ENCODE results near the gene EREG.
"Not testable (repeated sequence)": the region's sequence is repeated elsewhere in the genome, so short reads cannot be mapped to it uniquely, and the experiment has no call there.

Gene EREG

DNA sequence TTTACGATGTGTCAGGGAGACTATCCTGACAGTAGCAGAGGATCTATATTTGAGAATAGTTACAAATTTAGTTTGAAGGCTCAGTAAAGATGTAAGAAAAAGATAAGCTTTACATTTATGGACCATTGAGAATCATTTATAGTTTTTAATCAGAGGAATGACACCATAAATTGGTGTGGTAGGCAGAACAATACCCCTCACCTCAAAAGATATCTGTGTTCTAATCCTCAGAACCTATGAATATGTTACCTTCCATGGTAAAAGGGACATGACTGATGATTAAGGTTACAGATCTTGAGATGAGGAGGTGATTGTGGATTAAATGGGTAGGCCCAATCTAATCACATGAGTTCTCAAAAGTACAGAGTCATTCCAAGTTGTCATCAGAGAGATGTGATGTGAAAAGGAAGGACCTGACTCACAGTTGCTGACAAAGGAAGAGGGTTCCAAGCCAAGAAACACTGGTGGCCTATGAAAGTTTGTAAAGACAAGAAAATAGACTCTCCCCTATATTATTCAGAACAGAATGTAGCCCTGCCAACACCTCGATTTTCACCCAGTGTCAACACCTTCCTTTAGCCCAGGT, 27.0 kb downstream of the EREG start:
- no peak for DNase-seq

DNA sequence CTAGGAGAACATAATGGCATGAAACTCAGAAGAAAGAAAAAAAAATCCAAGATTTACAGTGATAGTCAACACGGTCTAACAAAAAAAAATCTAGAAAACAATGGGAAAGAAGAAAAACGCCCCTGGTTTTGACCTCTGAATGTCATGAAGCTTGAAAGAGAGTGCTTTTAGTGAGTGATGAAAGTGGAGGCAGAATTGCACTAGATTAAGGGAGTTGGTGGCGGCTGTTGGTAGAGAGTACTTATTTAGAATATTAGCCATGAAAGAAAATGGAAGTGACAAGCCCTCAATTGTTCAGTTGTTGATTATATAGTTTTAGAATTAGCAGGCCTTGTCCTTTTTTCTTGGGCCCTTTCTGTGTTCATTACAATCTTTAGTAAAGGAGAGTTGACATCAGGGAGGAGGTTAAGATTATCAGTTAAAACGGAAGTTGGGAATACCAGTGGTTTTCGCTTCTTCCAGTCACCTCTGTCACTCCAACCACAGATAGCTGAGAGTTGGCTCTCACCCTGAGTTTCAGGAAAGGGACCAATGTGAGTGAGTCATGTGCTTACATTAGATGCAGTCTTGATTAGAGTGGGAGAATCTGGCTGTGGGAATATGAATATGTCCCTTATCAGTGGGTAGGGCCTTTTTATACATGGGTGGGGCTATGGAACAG, 29.7 kb downstream of the EREG start:
- no peak for DNase-seq

DNA sequence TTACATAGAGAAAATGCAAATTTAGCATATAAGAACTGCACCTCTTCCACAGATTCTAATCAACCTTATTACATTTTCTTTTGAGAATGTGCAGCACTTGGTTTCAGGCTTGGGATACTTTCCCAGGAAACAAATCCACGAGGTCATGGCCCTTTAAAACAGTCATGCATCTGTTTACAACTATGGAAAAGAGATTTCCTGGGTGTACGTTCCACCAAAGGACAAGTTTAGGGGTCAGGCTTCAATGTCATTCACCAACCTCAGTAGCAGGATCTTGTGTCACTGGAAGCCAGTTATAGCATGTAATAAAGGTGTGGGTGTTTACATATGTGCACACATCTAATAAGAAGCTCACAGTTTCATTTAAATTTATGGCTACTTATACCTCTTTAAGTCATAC, 30.7 kb downstream of the EREG start:
- DNase-seq = no peak

DNA sequence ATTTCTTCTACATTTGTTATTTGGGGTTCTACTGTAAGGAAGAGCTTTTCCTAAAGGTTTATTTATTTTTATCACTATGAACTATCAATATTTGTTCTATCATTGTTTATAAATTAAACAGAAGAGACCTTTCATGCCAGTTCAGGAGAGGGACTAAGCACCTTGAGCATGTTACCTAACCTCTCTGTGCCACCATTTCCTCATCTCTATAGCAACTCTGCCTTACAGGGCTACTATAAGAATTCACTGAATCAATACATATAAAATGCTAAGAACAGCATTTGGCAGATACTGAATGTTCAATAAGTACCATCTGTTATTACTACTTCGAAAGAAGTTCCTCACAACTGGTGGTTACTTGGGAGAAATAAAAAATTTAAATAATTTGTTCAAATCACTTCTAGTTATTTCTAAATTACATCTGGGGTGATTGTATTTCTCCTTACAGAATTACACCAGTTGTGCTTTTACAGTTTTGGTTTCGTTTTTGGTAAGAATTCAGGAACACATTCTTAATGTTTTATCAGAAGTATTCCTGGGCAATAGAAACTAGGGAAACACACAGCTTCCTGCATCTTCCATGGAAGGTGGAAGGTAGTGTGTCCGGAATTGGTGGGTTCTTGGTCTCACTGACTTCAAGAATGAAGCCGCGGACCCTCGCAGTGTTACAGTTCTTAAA, 32.9 kb downstream of the EREG start:
- DNase-seq = no peak

DNA sequence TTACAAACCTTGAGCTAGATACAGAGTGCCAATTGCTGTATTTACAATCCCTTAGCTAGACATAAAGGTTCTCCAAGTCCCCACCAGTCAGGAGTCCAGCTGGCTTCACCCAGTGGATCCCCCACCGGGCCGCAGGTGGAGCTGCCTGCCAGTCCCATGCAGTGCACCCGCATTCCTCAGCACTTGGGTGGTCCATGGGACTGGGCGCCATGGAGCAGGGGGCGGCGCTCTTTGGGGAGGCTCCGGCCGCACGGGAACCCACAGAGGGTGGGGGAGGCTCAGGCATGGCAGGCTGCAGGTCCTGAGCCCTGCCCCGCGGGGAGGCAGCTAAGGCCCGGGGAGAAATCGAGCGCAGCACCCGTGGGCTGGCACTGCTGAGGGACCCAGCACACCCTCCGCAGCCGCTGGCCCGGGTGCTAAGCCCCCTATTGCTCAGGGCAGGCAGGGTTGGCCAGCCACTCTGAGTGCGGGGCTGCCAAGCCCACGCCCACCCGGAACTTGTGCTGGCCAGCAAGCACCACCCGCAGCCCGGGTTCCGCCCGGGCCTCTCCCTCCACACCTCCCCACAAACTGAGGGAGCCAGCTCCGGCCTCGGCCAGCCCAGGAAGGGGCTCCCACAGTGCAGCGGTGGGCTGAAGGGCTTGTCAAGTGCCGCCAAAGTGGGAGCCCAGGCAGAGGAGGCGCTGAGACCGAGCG, 34.1 kb downstream of the EREG start:
- DNase-seq = not testable (repeated sequence)

DNA sequence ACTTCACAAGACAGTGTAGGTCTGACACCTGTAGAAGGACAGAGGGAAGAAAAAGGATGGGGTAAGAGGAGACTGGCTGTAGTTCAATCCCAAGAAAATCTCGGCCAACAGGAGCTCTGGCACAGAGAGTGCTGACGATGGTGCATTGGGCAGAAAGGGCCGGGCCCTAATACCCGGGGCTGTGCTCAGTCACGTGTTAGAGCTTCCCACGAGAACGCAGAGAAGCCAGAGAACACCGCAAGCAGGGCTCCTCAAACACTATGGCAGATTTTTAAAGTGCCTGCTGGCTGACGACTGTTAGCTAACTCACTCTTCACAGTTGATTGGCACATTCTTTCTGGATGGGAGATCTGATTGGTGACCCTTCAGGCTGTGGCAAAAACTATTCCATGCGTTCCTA, 35.5 kb downstream of the EREG start:
- no peak for DNase-seq

DNA sequence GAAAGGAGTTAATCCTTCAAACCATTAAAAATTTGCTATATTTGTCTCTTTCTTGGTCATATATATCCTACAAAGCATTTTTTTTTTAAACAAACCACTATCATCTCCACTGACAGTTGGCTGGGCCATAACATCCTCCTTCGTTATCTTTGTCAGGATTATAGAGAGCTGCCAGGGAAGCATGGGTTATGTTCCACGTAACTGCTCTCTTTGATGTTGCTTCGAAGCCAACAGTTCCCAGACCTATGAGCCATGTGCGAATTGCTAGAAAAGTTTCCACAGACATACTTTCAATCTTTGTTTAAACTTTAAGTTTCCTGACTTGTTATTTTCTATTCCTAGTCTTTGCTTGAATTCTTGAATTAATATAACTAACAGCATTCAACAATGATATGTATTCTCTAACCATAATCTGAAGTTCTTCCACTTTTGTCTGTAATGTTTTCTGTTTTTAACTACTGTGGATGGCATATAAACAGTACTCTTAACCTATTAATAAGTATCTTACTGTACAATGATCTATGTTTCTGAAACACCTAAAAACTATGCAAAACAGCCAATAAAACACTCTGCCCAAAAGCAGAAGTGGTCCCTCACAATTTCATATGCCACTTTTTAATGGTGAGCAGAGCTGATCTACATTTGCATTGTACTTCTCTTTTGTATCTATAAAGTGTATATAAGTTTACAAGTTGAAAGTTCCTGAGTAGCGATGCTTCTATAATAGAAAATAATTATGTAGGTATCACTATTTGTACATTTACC, 37.9 kb downstream of the EREG start:
- DNase-seq = no peak

DNA sequence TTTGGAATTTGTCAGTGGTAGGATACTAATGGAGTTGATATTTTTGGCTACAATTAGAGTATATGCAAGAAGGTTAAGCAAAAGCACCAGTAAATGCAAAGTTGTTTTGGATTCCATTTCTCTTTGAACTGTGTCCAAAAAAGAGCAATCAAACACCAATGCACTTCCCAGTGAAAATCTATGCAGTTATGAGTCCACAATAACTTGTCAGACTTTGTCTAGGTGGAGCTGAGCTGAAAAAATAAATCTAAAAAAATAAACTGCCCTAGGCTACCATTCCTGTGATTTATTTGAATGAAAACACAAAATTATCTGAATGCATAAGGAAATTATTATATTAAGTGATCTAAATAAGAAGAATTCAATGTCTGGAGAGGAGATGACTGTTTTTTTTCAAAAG, 42.9 kb downstream of the EREG start:
- DNase-seq = no peak

DNA sequence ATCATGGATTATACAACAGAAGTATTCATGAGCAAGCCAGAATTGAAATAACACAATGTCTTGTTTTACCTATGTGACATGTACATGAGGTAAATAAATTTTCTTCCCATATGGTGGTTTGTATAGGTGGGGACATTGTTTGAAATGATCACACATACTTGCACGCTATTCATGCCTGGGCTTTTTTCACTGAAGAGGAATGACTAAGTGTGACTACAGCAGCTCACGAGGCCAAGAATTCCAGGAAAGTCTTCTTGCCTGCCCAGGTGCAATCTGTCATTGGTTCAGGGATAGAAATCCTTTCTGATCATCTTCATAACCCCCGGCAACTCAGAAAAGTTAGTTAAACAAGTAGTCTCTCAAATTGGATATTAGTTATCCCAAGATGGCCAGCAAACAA, 43.7 kb downstream of the EREG start:
- no peak for DNase-seq

DNA sequence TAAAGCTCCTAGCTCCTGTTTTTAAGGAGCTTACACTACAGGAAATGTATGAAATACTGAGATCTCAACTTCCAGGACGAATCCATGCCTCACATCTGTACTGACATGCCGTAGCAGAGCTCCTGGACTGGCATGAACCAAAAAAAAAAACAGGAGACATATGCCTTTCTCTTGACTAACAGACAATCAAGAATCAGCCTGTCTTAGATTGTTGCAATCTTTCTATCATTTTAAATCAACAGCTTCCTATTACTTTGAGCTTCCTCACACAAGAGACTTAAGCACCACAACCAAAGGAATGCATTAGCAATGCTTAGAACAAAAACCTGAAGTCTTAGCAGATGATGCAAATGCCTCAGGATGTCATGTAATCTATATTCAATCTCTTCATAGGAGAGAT, 45.3 kb downstream of the EREG start:
- no peak for DNase-seq

DNA sequence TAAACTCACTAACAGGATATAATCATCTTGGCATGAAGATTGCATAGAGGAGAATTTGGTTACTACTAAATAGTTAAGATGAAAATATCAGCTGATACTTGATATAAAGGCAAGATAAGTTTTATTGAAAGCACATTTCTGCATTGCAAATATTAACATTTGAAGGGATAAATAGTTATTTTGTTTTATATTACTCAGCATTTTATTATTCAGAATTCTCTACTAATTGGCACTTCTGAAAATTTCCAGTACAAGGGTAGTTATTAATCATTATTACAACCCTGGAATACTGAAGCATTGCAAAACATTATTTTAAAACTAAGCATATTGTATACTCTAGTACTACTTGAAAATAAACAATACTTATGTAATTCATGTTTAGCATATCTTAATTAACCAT, 47.3 kb downstream of the EREG start:
- DNase-seq = no peak

DNA sequence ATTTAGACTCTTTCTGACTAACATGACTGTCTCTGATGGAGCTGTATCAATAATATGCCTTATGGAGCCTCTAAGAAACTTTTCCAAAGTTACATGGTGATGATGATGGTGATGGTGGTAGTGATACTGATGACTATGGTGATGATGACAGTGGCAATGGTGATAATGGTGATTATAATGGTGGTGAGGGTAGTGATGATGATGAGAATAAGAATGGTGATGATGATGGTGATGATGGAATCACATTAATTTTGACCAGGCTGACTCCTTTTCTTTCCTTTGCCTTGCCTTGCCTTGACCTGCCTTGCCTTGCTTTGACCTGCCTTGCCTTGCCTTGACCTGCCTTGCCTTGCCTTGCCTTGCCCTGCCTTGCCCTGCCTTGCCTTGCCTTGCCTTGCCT, 48.3 kb downstream of the EREG start:
- DNase-seq = no peak

DNA sequence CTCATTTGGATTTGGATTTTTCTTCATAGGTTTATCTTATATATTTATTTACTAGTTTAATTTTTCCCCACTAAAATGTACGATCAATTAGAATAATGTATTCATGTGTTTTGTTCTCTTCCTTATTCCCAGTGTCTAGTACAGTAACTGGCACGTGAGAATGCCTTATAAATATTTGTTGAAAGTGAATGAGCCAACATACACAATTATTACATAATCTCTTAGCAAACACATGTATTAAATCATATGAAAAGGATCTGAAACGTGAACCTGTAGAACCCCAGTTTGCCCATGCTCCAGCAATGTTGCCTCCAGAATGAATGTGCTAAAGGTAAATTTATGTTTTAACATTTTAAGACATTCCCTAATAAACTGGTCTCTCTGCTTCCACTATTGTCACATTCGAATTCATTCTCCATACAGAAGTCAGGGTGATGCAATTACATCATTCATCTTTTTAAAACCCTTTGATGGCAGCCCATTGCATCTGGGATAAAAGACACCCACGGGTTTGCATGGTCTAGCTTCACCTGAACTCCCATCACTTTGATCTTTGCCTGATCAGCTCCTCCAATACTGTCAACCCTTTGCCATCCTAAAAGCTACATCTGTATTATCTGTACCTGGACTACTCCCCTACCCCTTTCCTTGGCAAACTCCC, 49.3 kb downstream of the EREG start:
- no peak for DNase-seq

DNA sequence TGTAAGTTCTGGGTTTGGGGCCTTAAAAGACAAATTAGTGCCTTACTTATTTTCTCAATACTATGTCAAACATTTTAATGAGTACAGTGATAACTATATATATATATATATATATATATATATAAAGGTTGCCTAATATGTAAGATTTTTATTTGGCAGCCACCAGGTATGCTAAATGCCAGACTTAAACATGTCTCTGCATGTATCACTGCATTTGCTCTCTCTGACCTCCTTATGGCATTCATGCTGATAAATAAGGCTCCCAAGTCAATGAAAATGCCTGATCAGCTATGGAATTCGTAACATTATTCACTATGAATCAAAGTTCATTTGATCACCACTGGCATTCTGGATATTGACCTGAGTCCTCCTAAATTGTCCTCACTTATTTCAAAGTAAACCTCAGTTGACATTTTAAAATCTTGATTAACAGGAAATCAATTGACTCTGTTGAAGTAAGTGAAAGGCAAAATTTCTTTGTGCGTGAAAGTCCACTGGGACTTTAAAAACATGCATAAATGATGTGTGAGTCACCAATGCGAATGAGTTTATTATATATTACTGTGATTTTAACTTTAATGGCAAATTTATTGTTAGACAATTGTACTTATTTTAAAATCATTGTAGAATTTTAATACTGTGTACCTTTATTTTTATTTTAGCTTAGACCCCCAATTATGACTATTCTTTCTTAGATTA, 50.8 kb downstream of the EREG start:
- DNase-seq = no peak

DNA sequence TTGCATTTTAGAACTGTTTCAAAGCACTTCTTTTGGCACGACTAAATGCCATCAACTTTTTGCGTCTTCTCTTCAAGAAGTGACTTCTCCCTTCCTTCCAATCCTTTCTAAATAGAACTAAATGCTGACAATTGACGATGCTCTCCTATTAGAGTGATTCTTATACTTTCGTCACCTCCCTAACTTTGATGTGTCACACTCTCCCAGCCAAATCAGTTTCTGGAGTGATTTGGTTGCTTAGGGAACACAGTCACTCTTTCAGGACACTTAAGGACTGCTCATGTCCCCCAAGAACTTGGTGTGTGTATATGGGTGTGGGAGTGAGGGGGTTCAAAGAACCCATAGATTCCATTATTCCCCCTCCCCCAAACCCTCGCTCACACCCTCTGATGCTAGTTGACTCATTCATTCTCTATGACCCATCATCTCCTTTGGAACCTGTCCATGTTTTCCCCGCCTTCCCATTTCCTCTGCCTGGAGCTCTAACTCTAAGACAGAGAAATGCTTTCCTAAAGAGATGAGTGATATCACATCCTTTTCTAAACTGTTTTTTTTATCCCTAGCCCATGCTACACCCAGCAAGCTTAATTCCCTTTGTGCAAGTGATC, 53.2 kb downstream of the EREG start:
- DNase-seq = no peak

DNA sequence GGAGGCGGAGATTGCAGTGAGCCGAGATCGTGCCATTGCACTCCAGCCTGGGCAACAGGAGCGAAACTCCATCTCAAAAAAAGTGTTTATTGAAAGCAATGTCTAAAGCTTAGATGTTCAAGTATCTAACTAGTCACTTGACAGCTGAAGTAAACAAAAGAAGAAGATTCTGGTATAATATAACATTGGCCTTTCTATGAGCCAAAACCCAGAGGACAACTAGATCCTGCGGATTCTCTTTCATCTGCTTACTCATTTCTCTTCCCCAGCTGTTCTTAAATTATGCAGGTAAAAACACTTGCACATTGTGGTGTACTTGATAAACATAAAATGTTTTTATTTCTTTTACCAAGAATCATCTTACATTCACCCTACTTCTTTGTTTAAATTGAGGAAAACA, 55.9 kb downstream of the EREG start:
- no peak for DNase-seq

DNA sequence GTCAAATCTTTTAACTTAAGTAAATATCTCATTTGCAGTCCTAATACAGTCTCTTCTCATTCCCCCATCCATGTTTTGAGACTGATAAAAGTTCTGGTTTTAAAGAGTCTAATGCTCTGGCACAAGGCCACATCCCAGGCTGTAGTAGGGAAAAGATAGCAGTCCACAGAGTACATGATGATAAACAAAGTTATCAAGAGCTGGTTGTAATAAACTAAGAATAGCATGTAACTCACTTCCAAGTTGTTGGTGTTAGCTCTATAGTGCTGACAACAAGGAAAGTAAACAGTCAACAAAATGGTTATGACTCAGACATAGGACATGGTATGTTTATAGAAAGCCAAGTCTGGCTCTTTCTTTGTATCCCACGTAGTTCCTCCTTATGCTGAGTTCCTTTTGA, 58.2 kb downstream of the EREG start:
- no peak for DNase-seq

DNA sequence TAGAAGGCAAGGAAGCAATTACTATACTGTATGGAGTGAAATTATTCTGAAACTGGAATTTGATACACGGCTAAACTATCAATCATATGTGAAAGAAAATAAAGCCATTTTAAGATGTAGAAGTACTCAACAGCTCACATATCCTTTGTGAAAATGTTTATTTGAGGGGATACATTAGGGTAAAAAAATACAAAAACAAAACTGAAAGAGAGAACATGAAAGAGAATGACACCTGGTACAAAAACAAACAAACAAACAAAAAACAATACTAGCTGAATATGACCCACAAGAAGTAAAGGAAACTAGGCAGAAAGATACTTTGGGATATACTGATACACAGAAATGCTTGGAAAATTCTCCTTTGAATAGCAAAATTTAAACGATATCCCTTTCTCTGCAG, 59.2 kb downstream of the EREG start:
- DNase-seq = no peak

DNA sequence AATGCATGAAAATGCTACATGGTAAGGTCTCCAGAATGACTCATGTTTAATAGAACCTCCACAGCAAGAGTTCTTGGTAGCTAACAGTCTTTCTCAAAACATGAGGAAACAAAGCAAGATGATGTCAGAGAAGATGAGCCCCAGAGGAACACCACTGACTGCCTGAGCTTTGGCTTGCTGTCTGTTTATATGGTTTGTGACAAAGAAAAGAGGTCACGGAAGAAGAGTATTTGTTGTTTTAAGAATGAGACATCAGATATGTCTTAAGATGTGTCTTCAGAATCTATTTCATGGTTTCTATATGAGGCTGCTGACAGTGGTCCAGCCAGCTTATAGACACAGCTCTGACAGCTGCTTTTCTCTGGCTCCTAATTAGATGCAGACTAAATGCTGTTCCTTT, 61.2 kb downstream of the EREG start:
- DNase-seq = no peak

DNA sequence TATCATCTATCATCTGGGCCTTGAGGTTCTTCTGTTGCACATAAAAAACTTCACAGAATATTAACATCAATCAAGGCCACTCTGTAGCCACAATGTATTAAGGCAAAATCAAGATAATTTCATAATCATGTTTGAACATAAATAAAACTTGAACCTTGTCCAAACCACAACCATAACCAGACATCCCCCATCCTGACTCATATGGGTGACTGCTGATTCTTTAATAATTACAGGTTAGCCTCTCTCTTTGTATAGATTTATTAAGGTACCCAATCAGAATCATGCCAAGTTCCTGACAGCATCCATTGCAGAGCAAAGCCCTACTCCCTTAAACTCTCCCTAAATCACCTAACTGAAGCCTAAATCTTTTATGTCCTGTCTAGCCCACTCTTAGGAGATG, 63.3 kb downstream of the EREG start:
- DNase-seq = no peak

DNA sequence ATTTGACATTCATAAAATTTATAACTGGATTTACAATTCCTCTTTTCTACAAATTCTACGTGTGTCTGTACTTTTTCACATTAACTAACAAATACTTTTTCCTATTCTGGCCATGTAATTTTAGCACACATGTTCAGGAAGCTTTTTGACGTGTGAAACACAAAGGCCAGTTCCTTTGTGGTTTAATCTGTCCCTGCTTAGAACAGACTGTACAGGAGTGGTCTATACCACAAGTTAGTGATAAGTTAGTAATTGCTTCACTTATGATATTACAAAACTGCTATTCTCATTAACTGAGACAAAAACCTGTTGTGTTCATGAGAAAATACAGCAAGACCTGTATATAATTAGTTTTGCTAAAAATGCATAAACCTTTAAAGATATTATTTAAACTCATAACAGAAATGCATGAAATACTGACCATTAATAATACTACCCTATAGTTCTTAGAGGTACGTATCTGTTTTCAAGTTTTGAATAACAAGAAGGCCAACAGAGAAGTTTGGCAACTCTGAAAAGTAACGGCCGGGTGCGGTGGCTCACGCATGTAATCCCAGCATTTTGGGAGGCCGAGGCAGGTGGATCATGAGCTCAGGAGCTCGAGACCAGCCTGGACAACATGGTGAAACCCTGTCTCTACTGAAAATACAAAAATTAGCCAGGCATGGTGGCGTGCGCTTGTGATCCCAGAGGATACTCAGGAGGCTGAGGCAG, 66.3 kb downstream of the EREG start:
- no peak for DNase-seq
